Measurements from ENCODE around the gene FRMD4A. TPM values are rescaled to one million over a fixed set of nuclear protein-coding genes. Genes with fewer than 3 reads are reported as not detected.

The FRMD4A gene
- total and polyA plus RNA-seq, 7 donors, result 3.0 to 27.8 (median 14.4) TPM

DNA sequence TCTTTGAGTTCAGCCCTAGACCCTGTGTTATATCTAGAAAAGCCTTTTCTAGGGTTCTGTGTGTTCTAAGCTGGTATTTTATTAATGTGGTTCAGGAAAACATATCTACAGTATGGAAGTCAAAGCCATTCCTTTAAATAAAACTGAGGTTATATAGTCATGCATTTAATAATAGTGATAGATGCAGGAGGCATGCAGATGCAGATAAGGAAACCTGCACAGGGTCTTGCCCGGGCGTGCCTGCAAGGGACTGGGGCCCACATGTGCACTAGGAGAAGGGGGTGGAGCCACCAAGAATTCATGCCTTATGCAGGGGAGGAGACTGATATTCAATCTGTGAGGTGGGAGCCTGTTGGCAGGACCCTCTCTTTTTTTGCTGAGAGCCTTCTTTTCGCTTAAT, 572.4 kb downstream of the FRMD4A start:
- Histone ChIP-seq H3K27ac (no peak overlapping the region), H3K36me3 (no peaks in the 10 kb centered on the region), H3K4me1 (no peaks in the 10 kb centered on the region), H3K4me3 (no peak overlapping the region), H3K9me3 (no peaks in the 10 kb centered on the region), H3K27me3 (no peaks in the 10 kb centered on the region)
- no peak for DNase-seq
- WGBS, 2 donors, result 71 to 80% methylated on average over 3 of the region's 3 CpGs
- intact Hi-C loops (cut with DNase I), result no loop called here
- TF ChIP-seq POLR2AphosphoS5 (IDR thresholded peaks at IDR 0.05) (no peak), EP300 (IDR thresholded peaks at IDR 0.05) (no peak), POLR2A (IDR thresholded peaks at IDR 0.05) (no peak)
- TF ChIP-seq, protein P1, sequence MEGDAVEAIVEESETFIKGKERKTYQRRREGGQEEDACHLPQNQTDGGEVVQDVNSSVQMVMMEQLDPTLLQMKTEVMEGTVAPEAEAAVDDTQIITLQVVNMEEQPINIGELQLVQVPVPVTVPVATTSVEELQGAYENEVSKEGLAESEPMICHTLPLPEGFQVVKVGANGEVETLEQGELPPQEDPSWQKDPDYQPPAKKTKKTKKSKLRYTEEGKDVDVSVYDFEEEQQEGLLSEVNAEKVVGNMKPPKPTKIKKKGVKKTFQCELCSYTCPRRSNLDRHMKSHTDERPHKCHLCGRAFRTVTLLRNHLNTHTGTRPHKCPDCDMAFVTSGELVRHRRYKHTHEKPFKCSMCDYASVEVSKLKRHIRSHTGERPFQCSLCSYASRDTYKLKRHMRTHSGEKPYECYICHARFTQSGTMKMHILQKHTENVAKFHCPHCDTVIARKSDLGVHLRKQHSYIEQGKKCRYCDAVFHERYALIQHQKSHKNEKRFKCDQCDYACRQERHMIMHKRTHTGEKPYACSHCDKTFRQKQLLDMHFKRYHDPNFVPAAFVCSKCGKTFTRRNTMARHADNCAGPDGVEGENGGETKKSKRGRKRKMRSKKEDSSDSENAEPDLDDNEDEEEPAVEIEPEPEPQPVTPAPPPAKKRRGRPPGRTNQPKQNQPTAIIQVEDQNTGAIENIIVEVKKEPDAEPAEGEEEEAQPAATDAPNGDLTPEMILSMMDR (IDR thresholded peaks at IDR 0.05), result no peak

DNA sequence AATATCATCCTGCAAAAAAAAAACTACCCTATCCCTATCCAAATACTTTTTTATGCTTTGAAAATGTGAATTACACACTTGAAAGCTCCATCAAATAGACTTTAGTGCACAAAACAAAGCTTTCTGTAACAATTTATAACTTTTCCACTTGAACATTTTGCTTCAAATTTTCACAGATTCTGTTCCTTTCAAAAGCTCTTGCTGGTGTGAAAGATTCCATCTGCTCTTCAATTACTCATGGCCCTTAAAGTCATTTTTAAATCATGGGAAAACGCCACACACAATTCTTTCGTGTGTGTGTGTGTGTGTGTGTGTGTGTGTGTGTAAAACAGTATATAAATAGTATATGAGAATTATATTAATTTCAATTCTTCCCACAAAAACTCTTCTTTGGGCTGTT, 576.4 kb downstream of the FRMD4A start:
- no peak for DNase-seq
- TF ChIP-seq EP300 (IDR thresholded peaks at IDR 0.05), result no peak
- TF ChIP-seq POLR2AphosphoS5 (IDR thresholded peaks at IDR 0.05), result no peak
- TF ChIP-seq, protein P1 (IDR thresholded peaks at IDR 0.05), result no peak
- TF ChIP-seq POLR2A (IDR thresholded peaks at IDR 0.05), result no peak
- WGBS, 2 donors, result 90 to 91% methylated on average over 2 of the region's 2 CpGs
- Histone ChIP-seq H3K4me1 (peaks cover 0 to 7% (median 3%) of the 10 kb centered on the region in 4 donors), H3K27me3 (no peaks in the 10 kb centered on the region), H3K9me3 (no peaks in the 10 kb centered on the region), H3K36me3 (no peaks in the 10 kb centered on the region), H3K27ac (peak overlapping the region in 1 of 4 donors; percentile 19), H3K4me3 (no peak overlapping the region)
- intact Hi-C loops (cut with DNase I), result no loop called here

DNA sequence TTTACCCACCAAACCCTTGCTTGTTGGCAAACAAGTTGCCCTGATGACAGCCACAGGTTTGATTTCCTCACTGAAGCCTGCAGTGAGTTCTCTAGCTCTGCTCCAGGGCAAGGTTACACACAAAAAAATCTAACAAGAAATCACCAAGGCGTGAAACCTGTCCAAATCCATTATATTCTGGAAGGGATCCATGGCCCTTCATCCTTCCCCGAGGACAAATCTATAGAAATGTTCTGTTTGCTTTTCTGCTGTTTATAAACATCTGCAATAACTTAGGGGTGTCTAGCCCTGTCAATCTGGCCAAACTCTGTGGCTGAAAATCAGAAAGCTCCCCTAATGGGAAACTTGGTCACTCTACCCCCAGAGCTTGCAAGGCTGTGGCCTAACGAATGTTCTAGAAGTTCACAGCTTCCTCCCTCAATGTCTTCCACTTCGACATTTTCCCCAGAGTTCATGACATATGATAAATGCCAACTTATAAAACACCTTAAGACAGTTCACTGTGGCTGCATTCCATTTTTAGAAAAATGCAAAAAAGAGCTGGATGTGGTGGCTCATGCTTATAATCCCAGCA, 579.4 kb downstream of the FRMD4A start:
- WGBS, 2 donors, result 90% methylated on average over 4 of the region's 4 CpGs
- no peaks in the 10 kb centered on the region for H3K27me3 ChIP-seq
- H3K36me3 ChIP-seq, result no peaks in the 10 kb centered on the region
- no peak overlapping the region for H3K4me3 ChIP-seq
- DNase-seq, result no peak
- H3K9me3 ChIP-seq, result no peaks in the 10 kb centered on the region
- intact Hi-C loops (cut with DNase I), result no loop called here
- no peak for TF ChIP-seq EP300 (IDR thresholded peaks at IDR 0.05)
- TF ChIP-seq, protein P1 (IDR thresholded peaks at IDR 0.05), result no peak
- no peak for TF ChIP-seq POLR2A (IDR thresholded peaks at IDR 0.05)
- TF ChIP-seq POLR2AphosphoS5 (IDR thresholded peaks at IDR 0.05), result no peak
- peaks cover 0 to 7% (median 3%) of the 10 kb centered on the region in 4 donors for H3K4me1 ChIP-seq
- H3K27ac ChIP-seq, result no peak overlapping the region

DNA sequence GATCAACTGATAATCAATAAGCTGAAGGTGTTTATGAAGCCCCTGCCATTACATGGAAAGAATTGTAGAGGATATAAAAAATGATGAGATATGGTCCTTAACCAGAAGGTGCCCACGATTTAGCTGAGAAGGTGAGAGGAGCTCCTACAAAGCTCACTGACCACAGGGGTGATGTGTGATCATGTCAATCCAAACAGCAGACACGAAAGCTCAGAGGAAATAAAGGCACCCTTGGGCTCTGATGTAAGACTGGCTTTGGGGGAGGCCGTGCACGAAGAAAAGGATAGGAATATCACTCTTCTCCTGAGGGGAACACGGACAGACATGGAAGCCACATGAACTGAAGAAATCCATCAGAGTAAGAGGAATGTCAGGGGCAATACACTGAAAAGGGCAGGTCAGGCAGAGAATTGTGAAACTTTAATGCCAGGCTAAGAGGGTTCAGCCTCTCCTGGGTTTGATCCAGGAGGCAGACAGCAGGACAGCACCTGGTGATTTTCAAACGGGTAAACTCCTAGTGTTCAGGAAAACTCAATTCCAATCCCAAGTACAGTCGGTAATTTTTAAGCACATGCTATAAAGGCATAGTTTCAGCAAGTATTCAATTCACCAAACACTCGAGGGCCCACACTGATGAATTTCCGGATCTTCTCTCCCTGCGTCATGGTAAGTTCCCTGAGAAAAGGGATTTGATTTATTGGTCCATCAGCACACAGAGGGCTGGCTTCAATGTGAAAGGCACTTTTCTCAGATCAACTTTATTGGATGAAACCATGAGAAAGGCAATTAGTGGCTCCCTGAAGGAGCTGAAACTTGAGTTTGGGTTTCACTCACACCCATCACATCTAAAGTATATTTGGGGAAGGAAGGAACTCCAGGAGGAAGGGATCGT, 580.2 kb downstream of the FRMD4A start:
- H3K4me3 ChIP-seq, result no peak overlapping the region
- H3K27ac ChIP-seq, result no peak overlapping the region
- DNase-seq, result peak; percentile 20
- intact Hi-C loops (cut with DNase I), result no loop called here
- 84 to 88% methylated on average over 11 of the region's 11 CpGs for WGBS, 2 donors
- TF ChIP-seq EP300 (IDR thresholded peaks at IDR 0.05), result no peak
- no peak for TF ChIP-seq POLR2A (IDR thresholded peaks at IDR 0.05)
- no peak for TF ChIP-seq POLR2AphosphoS5 (IDR thresholded peaks at IDR 0.05)
- TF ChIP-seq, protein P1 (IDR thresholded peaks at IDR 0.05), result no peak
- peaks cover 0 to 7% (median 3%) of the 10 kb centered on the region in 4 donors for H3K4me1 ChIP-seq
- H3K27me3 ChIP-seq, result no peaks in the 10 kb centered on the region
- H3K9me3 ChIP-seq, result no peaks in the 10 kb centered on the region
- H3K36me3 ChIP-seq, result no peaks in the 10 kb centered on the region
